GM19240 (cell line): ENCODE measurements around the gene GOLGA6D.
"Not testable (repeated sequence)": the region's sequence is repeated elsewhere in the genome, so short reads cannot be mapped to it uniquely, and the experiment has no call there.

Experiments
- DNase-seq: peaks from one replicate; pipeline ENCODE4 v3.0.0; 2011; ENCODE audit warnings: low spot score; ENCODE audit not compliant: insufficient read length

The GOLGA6D gene

GRCh38 chr15:75282572-75282971, at the start of gene GOLGA6D:
TSS of gene GOLGA6D (plus strand) at chr15:75282835. CDS start at chr15:75282876, 41 bp downstream.
- DNase-seq = not testable (repeated sequence)

- DNase-seq = no peak
Observed at GRCh38 chr15:75233504-75234190, 49.0 kb upstream of the GOLGA6D start.

- no peak for DNase-seq
Observed at GRCh38 chr15:75234191-75234810, 48.3 kb upstream of the GOLGA6D start.

GRCh38 chr15:75235051-75235673, 47.5 kb upstream of the GOLGA6D start:
- no peak for DNase-seq

- no peak for DNase-seq
Observed at GRCh38 chr15:75235760-75236729, 46.6 kb upstream of the GOLGA6D start.

- DNase-seq = no peak
Observed at GRCh38 chr15:75237316-75237982, 45.2 kb upstream of the GOLGA6D start.

- DNase-seq = no peak
Observed at GRCh38 chr15:75238150-75238549, 44.5 kb upstream of the GOLGA6D start.

- DNase-seq = not testable (repeated sequence)
Observed at GRCh38 chr15:75245741-75246140, 36.9 kb upstream of the GOLGA6D start.

GRCh38 chr15:75248991-75249390, 33.6 kb upstream of the GOLGA6D start:
- DNase-seq = not testable (repeated sequence)

GRCh38 chr15:75249726-75250125, 32.9 kb upstream of the GOLGA6D start:
- DNase-seq = no peak

GRCh38 chr15:75251343-75251742, 31.3 kb upstream of the GOLGA6D start:
- DNase-seq = not testable (repeated sequence)

- not testable (repeated sequence) for DNase-seq
Observed at GRCh38 chr15:75252285-75252684, 30.4 kb upstream of the GOLGA6D start.

- not testable (repeated sequence) for DNase-seq
Observed at GRCh38 chr15:75258034-75258433, 24.6 kb upstream of the GOLGA6D start, which contains the start of gene GOLGA6C. TSS of gene GOLGA6C (plus strand) at chr15:75258334. CDS start at chr15:75258599, 265 bp downstream.

GRCh38 chr15:75258620-75259343, 23.9 kb upstream of the GOLGA6D start:
- DNase-seq = not testable (repeated sequence)

GRCh38 chr15:75259873-75260272, 22.8 kb upstream of the GOLGA6D start:
- not testable (repeated sequence) for DNase-seq

GRCh38 chr15:75273751-75274359, 8.8 kb upstream of the GOLGA6D start:
- not testable (repeated sequence) for DNase-seq

GRCh38 chr15:75274509-75275107, 8.0 kb upstream of the GOLGA6D start:
- DNase-seq = not testable (repeated sequence)

GRCh38 chr15:75275617-75276016, 7.0 kb upstream of the GOLGA6D start:
- DNase-seq = not testable (repeated sequence)

GRCh38 chr15:75278497-75278896, 4.1 kb upstream of the GOLGA6D start:
- not testable (repeated sequence) for DNase-seq
